ENCODE results near the gene GAPVD1.

GRCh38 chr9:125258832-125259534 lies 2.6 kb upstream of the GAPVD1 start:
- TF ChIP-seq, protein P1, sequence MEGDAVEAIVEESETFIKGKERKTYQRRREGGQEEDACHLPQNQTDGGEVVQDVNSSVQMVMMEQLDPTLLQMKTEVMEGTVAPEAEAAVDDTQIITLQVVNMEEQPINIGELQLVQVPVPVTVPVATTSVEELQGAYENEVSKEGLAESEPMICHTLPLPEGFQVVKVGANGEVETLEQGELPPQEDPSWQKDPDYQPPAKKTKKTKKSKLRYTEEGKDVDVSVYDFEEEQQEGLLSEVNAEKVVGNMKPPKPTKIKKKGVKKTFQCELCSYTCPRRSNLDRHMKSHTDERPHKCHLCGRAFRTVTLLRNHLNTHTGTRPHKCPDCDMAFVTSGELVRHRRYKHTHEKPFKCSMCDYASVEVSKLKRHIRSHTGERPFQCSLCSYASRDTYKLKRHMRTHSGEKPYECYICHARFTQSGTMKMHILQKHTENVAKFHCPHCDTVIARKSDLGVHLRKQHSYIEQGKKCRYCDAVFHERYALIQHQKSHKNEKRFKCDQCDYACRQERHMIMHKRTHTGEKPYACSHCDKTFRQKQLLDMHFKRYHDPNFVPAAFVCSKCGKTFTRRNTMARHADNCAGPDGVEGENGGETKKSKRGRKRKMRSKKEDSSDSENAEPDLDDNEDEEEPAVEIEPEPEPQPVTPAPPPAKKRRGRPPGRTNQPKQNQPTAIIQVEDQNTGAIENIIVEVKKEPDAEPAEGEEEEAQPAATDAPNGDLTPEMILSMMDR (IDR thresholded peaks at IDR 0.05) = no peak
- TF ChIP-seq POLR2A (IDR thresholded peaks at IDR 0.05) = no peak

Data from esophagus squamous epithelium (tissue), 4 donors.